HEK293 (cell line): ENCODE measurements around the gene EMC6.

Experiments used
- CTCF ChIP-seq: fragments of 450-650 bp; formaldehyde crosslinking; IDR thresholded peaks from 2 replicates; pipeline ENCODE4 v1.5.1; 2016; ENCODE audit warnings: missing biosample characterization, missing genetic modification characterization
- PRDM10 ChIP-seq: fragments of 450-650 bp; formaldehyde crosslinking; IDR thresholded peaks from 2 replicates; pipeline ENCODE4 v1.5.1; 2016; ENCODE audit warnings: missing biosample characterization, missing genetic modification characterization
- ZNF792 ChIP-seq: fragments of 450-650 bp; formaldehyde crosslinking; IDR thresholded peaks from 2 replicates; pipeline ENCODE4 v1.5.1; 2016; ENCODE audit warnings: missing biosample characterization, missing genetic modification characterization

GRCh38 chr17:3681057-3681456 lies 12.4 kb downstream of the EMC6 start:
- TF ChIP-seq PRDM10 (tag by site-specific recombination): no peak
- no peak for TF ChIP-seq CTCF (tag by site-specific recombination)
- no peak for TF ChIP-seq ZNF792 (tag by site-specific recombination)
